Transverse colon (tissue), 4 donors: Measurements from ENCODE around the gene ARHGEF38.

Experiments used
- EP300 ChIP-seq: sonication (generic); formaldehyde crosslinking; IDR thresholded peaks from one replicate; pipeline ENCODE4 v1.6.1; 2017; ENCODE audit warnings: antibody characterized with exemption, low read depth
- POLR2A ChIP-seq: fragments of 450-650 bp; IDR thresholded peaks from one replicate; pipeline ENCODE4 v1.6.1; 2016; ENCODE audit warnings: antibody characterized with exemption, mild to moderate bottlenecking, moderate library complexity
- POLR2AphosphoS5 ChIP-seq, 3 donors: sonication (generic); formaldehyde crosslinking; IDR thresholded peaks; one replicate each; pipeline ENCODE4 v1.6.1; 2016; ENCODE audit warnings: antibody characterized with exemption in 3 of 3
- TF ChIP-seq, protein P1 (sequence below), 5 experiments: fragments of 200-600 bp in 3 of 5; fragments of 450-650 bp in 2 of 5; sonication (generic) in 3 of 5; IDR thresholded peaks; 1 replicate in 2 of 5; 2 replicates in 3 of 5; pipeline ENCODE4 v1.5.1; 2016 to 2017; ENCODE audit warnings: antibody characterized with exemption in 5 of 5, inconsistent platforms in 3 of 5, mild to moderate bottlenecking in 2 of 5, moderate library complexity in 1 of 5

GRCh38 chr4:105712766-105713165 lies 160.3 kb downstream of the ARHGEF38 start:
- no peak for TF ChIP-seq POLR2A
- TF ChIP-seq, protein P1, sequence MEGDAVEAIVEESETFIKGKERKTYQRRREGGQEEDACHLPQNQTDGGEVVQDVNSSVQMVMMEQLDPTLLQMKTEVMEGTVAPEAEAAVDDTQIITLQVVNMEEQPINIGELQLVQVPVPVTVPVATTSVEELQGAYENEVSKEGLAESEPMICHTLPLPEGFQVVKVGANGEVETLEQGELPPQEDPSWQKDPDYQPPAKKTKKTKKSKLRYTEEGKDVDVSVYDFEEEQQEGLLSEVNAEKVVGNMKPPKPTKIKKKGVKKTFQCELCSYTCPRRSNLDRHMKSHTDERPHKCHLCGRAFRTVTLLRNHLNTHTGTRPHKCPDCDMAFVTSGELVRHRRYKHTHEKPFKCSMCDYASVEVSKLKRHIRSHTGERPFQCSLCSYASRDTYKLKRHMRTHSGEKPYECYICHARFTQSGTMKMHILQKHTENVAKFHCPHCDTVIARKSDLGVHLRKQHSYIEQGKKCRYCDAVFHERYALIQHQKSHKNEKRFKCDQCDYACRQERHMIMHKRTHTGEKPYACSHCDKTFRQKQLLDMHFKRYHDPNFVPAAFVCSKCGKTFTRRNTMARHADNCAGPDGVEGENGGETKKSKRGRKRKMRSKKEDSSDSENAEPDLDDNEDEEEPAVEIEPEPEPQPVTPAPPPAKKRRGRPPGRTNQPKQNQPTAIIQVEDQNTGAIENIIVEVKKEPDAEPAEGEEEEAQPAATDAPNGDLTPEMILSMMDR (IDR thresholded peaks at IDR 0.05) = no peak
- no peak for TF ChIP-seq POLR2AphosphoS5 (IDR thresholded peaks at IDR 0.05)
- no peak for TF ChIP-seq EP300
